WTC11 (cell line): ENCODE results near the gene ROR2. TPM values are rescaled to one million over a fixed set of nuclear protein-coding genes. Genes with fewer than 3 reads are reported as not detected.

Experiments
- ATAC-seq: fragments of 200-7000 bp; cut with Tn5 transposase; 2 replicates; pipeline ENCODE4 v1.10.0; 2021; ENCODE audit warnings: mild to moderate bottlenecking, moderate library complexity
- CTCF ChIA-PET: fragments of 300-600 bp; sonication (Branson Sonifier 250); formaldehyde crosslinking; loops from one replicate; lab custom pipeline; 2021; ENCODE audit warnings: antibody characterized with exemption; lab: Charles Lee
- POLR2A ChIA-PET: fragments of 350-600 bp; sonication (Branson Sonifier 250); formaldehyde crosslinking; loops from one replicate; lab custom pipeline; 2021; ENCODE audit warnings: antibody characterized with exemption; lab: Charles Lee
- DNase-seq: peaks from one replicate; pipeline ENCODE4 v3.0.0; 2021; ENCODE audit warnings: low spot score
- H3K27ac Mint-ChIP-seq: 2 replicates; pipeline ENCODE4 v1.8.0; 2021; ENCODE audit warnings: mixed read lengths
- H3K27me3 Mint-ChIP-seq: 2 replicates; pipeline ENCODE4 v1.8.0; 2021; ENCODE audit warnings: low read depth, mild to moderate bottlenecking, moderate library complexity, mixed read lengths
- H3K36me3 Mint-ChIP-seq: 2 replicates; pipeline ENCODE4 v1.8.0; 2021; ENCODE audit warnings: mixed read lengths
- H3K4me1 Mint-ChIP-seq: 2 replicates; pipeline ENCODE4 v1.8.0; 2022; ENCODE audit warnings: mixed read lengths
- H3K4me3 Mint-ChIP-seq: 2 replicates; pipeline ENCODE4 v1.8.0; 2021; ENCODE audit warnings: mild to moderate bottlenecking, moderate library complexity, mixed read lengths
- H3K9me3 Mint-ChIP-seq: 2 replicates; pipeline ENCODE4 v1.8.0; 2021; ENCODE audit warnings: mixed read lengths
- AFF4 ChIP-seq: sonication (generic); formaldehyde crosslinking; IDR thresholded peaks from 2 replicates; pipeline ENCODE4 v1.8.1; 2023; ENCODE audit warnings: mild to moderate bottlenecking, missing genetic modification reagents, borderline replicate concordance
- CBFB ChIP-seq: sonication (generic); formaldehyde crosslinking; IDR thresholded peaks from 2 replicates; pipeline ENCODE4 v1.8.1; 2022; ENCODE audit warnings: mild to moderate bottlenecking, low read depth, missing genetic modification reagents
- CTCF ChIP-seq: fragments of 200-600 bp; IDR thresholded peaks from 2 replicates; pipeline ENCODE4 v1.8.0; 2022; ENCODE audit warnings: antibody characterized with exemption
- FOXP1 ChIP-seq: sonication (generic); formaldehyde crosslinking; IDR thresholded peaks from 2 replicates; pipeline ENCODE4 v1.8.0; 2022; ENCODE audit warnings: missing genetic modification reagents, mild to moderate bottlenecking, moderate library complexity, borderline replicate concordance
- NFATC4 ChIP-seq: fragments of 250-450 bp; sonication (Bioruptor Pico); IDR thresholded peaks from 2 replicates; pipeline ENCODE4 v1.9.0; 2021; ENCODE audit warnings: mild to moderate bottlenecking
- PRDM15 ChIP-seq: sonication (generic); formaldehyde crosslinking; IDR thresholded peaks from 2 replicates; pipeline ENCODE4 v1.8.0; 2022; ENCODE audit warnings: missing genetic modification reagents
- SMAD3 ChIP-seq: sonication (generic); formaldehyde crosslinking; IDR thresholded peaks from 2 replicates; pipeline ENCODE4 v1.8.0; 2022; ENCODE audit warnings: missing genetic modification reagents, mild to moderate bottlenecking, borderline replicate concordance
- STAT6 ChIP-seq: sonication (generic); formaldehyde crosslinking; conservative IDR thresholded peaks from 2 replicates; pipeline ENCODE4 v1.8.1; 2023; ENCODE audit warnings: mild to moderate bottlenecking, low read depth, missing genetic modification reagents, moderate library complexity
- TCF7 ChIP-seq: sonication (generic); formaldehyde crosslinking; IDR thresholded peaks from 2 replicates; pipeline ENCODE4 v1.8.0; 2022; ENCODE audit warnings: mild to moderate bottlenecking, low read depth, missing genetic modification reagents, moderate library complexity
- ZMAT4 ChIP-seq: fragments of 250-450 bp; sonication (Bioruptor Pico); IDR thresholded peaks from 2 replicates; pipeline ENCODE4 v1.9.0; 2021; ENCODE audit warnings: mild to moderate bottlenecking
- ZNF138 ChIP-seq: sonication (generic); formaldehyde crosslinking; conservative IDR thresholded peaks from 2 replicates; pipeline ENCODE4 v1.8.1; 2022; ENCODE audit warnings: mild to moderate bottlenecking, moderate library complexity, missing genetic modification reagents
- ZNF232 ChIP-seq: sonication (generic); formaldehyde crosslinking; IDR thresholded peaks from 2 replicates; pipeline ENCODE4 v1.8.0; 2022; ENCODE audit warnings: mild to moderate bottlenecking, missing genetic modification reagents
- ZNF263 ChIP-seq: sonication (generic); formaldehyde crosslinking; IDR thresholded peaks from 2 replicates; pipeline ENCODE4 v1.8.1; 2022; ENCODE audit warnings: low read depth, mild to moderate bottlenecking, moderate library complexity, missing genetic modification reagents
- ZNF281 ChIP-seq: sonication (generic); formaldehyde crosslinking; IDR thresholded peaks from 2 replicates; pipeline ENCODE4 v1.8.0; 2023; ENCODE audit warnings: mild to moderate bottlenecking, missing genetic modification reagents
- ZNF396 ChIP-seq: fragments of 250-450 bp; sonication (Bioruptor Pico); IDR thresholded peaks from 2 replicates; pipeline ENCODE4 v1.8.0; 2021; ENCODE audit warnings: mild to moderate bottlenecking, moderate library complexity, borderline replicate concordance
- ZNF423 ChIP-seq: fragments of 250-450 bp; sonication (Bioruptor Pico); IDR thresholded peaks from 2 replicates; pipeline ENCODE4 v2.1.2; 2022; ENCODE audit warnings: mild to moderate bottlenecking, moderate library complexity
- ZNF425 ChIP-seq: fragments of 250-450 bp; sonication (Bioruptor Pico); conservative IDR thresholded peaks from 2 replicates; pipeline ENCODE4 v1.9.0; 2021; ENCODE audit warnings: mild to moderate bottlenecking
- total RNA-seq: library from RNA; stranded (reverse); gene quantifications from 3 replicates; pipeline ENCODE4 v1.2.3, GENCODE V29; 2021

Gene ROR2
- total RNA-seq, 1 experiment from 2014 or later = 19.8 TPM

- H3K4me3 Mint-ChIP-seq = no peak overlapping the region
- TF ChIP-seq PRDM15 (CRISPR knock-in tag) (no peak), ZNF138 (CRISPR knock-in tag) (no peak), CTCF (no peak), CBFB (CRISPR knock-in tag) (no peak), ZNF281 (CRISPR knock-in tag) (no peak), TCF7 (CRISPR knock-in tag) (no peak), ZNF232 (CRISPR knock-in tag) (no peak), SMAD3 (CRISPR knock-in tag) (no peak), NFATC4 (CRISPR knock-in tag) (no peak), STAT6 (no peak), ZNF423 (no peak), AFF4 (no peak), ZNF396 (CRISPR knock-in tag) (no peak), ZNF425 (CRISPR knock-in tag) (no peak), FOXP1 (CRISPR knock-in tag) (no peak), ZNF263 (CRISPR knock-in tag) (no peak), ZMAT4 (CRISPR knock-in tag) (no peak)
- H3K4me1 Mint-ChIP-seq = peaks cover 15% of the 10 kb centered on the region
- peaks cover 16% of the 10 kb centered on the region for H3K36me3 Mint-ChIP-seq
- H3K27ac Mint-ChIP-seq = no peak overlapping the region
- H3K9me3 Mint-ChIP-seq = peaks cover 19% of the 10 kb centered on the region
- no peaks in the 10 kb centered on the region; the same call in 1 of the 2 replicates for H3K27me3 Mint-ChIP-seq
- no peak for ATAC-seq
- POLR2A ChIA-PET = no interaction called here
- CTCF ChIA-PET = interaction anchor here (1.0 kb wide), 1 partner anchor 128 kb away, joined by 4 read pairs; no protein-coding TSS in a partner anchor
- no peak for DNase-seq
Observed at GRCh38 chr9:91825866-91826265, 124.2 kb downstream of the ROR2 start.
